Measurements from ENCODE around the gene MEF2A. TPM values are rescaled to one million over a fixed set of nuclear protein-coding genes. Genes with fewer than 3 reads are reported as not detected.
"Not testable (repeated sequence)": the region's sequence is repeated elsewhere in the genome, so short reads cannot be mapped to it uniquely, and the experiment has no call there.

The MEF2A gene
- polyA plus RNA-seq, 4 donors: 49.8 to 55.6 (median 52.1) TPM

GRCh38 chr15:99635794-99636193, 70.0 kb downstream of the MEF2A start:
- no peak for DNase-seq (ENCODE audit: low read depth in 4 of 4, low spot score in 2 of 4)

DNA sequence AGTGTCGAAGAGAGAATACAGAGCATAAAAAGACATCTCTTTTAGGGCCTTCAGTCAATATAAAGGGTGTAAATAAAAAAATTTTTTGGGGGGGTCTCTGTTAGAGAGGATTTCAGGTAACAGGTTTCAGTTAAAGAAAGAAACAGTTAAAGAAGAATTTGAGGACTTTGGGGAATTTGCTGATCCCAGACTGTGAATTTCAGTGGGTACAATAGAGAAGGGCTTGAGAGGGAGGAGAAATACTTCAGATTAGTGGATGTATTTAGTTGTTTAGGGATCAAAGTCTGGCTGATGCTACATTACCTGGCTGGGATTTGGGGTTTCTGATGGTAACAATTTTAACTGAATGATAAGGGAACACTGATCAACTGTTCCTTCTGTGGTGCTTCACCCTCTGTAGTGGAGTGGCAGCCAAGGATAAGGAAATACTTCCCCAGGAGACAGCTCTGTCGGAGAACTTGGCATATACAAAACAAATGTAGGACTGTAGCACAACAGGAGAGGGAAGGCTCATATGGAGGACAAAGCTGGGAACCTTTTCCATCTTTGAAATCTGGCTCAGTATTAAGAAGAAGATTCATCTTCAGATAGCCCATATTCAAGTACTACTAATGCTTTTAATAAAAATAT, 79.2 kb downstream of the MEF2A start:
- DNase-seq (ENCODE audit: low read depth in 4 of 4, low spot score in 2 of 4): no peak

DNA sequence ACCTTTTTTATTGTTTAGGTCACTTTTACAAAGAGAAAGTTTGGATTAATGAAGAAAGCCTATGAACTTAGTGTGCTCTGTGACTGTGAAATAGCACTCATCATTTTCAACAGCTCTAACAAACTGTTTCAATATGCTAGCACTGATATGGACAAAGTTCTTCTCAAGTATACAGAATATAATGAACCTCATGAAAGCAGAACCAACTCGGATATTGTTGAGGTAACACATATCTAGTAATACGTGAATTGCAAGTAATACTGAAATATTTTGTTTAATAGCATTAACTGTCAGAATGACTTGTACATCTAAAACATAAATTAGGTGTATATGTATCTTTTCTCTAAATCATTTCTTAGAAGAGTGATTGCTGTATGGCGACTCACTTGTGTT, 79.8 kb downstream of the MEF2A start:
- DNase-seq (ENCODE audit: low read depth in 4 of 4, low spot score in 2 of 4): no peak

DNA sequence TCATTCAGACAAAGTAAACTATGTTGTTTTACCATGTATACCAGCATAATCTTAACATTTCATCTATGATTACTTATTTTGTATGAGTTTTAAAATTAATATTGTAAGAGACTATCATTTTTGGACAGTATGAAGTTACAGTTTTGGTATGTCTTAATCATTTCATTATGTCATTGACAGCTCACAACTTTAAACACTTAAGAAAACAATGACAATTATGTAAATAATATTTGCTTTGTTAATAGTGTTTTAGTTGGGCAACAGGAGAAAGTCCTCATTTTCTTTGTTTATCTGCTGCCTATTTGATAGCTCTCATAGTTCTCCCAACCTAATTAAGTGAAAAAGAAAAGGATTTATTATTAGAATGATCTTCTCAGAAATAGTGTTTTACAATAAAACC, 80.2 kb downstream of the MEF2A start:
- DNase-seq (ENCODE audit: low read depth in 4 of 4, low spot score in 2 of 4): no peak

DNA sequence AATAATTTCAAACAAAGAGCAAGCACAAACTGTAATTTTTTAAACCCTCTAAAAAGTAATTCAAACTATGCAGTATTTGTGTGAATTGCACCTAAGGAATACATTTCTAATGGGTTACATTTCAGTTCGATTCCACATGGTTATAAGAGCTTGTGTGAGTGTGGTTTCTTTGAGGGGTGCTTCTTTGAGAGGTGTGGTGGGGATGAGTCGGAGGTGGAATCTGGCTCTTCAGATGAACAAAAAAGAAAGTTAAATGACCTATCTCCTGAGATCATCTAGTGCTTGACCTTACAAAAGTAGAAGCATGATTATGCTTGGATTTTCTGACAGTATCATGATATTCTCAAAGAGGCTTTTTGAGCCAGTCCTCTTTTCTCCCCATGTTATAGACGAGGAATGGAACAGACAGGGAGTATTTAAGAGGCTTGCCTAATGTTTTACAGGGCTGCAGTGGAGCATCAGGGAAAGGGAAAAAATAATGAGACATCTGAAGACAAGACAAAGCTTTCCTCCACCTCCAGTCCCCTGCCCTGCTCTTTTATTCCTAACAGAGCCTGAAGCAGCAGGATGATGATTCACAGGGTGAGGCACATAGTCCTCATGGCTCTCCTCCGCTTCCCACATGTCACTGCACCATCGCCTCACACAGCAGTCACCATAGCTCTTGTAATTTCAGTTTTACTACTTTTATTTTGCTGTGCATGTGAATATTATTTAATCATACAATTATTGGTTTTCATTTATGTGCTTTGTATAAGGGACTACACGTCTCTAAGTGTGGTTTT, 85.4 kb downstream of the MEF2A start:
- DNase-seq (ENCODE audit: low read depth in 4 of 4, low spot score in 2 of 4): no peak

GRCh38 chr15:99656205-99656604, 90.4 kb downstream of the MEF2A start:
- no peak for DNase-seq (ENCODE audit: low read depth in 4 of 4, low spot score in 2 of 4)

DNA sequence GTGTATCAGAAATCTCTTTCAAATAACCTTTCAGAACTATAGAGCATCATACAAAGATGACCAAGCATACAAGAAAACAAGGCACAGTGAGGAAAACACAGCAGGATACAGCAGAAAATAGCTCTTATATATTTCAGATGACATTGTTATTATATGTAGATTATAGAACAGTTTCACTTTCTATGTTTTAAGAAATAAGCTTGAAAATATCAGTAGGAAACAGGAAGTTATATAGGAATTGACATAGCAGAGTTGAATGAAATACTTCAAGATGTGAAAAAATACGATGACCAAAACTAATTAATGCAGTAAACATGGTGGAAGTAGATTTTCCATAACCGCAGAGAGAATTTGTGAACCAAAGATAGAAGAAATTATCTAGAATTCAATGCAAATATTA, 92.2 kb downstream of the MEF2A start:
- DNase-seq (ENCODE audit: low read depth in 4 of 4, low spot score in 2 of 4): no peak

DNA sequence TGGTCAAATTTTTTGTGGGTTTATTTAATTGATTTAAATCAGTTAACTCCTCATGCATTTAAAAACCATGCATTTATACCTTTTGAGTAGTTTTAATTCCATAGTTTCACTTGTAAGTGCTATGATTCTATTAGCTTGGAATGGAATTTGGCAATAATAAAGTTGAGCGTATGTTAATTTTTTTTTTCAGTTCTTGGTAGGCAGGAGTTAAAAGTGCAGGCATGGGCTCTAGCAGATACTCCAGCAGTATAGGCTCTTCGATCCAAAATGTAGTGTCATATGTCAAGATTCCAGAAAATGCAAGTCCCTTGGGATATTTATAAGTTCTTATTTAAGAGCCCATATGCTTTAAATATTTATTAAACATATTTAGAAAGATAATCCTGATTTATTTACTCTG, 97.1 kb downstream of the MEF2A start:
- no peak for DNase-seq (ENCODE audit: low read depth in 4 of 4, low spot score in 2 of 4)

DNA sequence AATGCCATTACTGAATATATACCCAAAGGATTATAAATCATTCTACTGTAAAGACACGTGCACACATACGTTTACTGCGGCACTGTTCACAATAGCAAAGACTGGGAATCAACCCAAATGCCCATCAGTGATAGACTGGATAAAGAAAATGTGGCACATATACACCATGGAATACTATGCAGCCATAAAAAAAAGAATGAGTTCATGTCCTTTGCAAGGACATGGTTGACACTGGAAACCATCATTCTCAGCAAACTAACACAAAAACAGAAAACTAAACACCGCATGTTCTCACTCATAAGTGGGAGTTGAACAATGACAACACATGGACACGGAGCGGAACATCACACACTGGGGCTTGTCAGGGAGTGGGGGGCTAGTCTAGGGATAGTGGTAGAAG, 100.3 kb downstream of the MEF2A start:
- not testable (repeated sequence) for DNase-seq (ENCODE audit: low read depth in 4 of 4, low spot score in 2 of 4)

DNA sequence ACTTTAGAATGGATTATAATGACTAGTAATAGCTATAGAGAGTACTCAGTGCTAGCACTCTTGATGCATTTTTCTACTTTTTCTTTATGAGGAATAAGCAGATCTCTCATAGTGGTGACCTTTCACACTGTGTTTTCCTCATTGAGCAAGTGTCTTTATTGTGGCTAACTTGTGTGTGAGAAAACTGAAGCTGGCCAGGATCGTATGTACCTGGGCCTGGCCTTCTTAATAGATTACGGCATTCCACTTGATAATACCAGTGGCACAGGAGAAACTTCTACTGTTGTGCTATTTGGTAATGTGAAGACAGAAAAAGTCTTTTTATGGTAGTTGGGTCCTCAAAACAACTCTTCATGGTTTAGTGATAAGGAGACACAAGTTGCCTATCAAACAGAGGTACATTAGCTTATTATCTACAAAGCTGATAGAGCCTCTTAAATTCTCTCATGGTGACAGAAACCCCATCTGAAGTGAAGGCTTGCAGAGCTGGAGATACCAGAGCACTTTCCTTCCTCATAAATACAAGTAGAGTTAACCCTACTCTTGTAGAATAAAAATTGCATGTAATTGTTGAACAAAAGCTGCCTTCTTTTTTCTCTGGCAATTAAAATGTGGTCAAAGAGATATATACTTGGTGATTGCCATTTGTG, 102.9 kb downstream of the MEF2A start:
- no peak for DNase-seq (ENCODE audit: low read depth in 4 of 4, low spot score in 2 of 4)

DNA sequence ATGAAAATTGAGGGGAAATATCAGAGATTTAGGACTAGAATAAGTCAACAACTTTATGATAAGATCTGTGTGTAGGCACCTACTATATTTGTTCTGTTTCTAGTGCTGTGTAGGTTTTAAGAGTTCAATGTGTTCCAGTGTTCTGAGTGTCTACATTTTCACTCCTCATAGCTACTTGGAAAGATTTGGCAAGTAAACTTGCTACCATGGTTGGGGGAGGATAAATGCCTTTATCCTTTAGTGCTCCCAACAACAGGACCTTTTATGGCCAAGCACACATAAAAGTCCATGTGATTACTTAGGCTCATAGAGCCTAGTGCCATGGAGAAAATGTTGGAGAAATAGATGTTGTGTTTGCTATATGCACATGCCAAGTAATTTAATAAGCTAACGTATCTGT, 103.5 kb downstream of the MEF2A start:
- no peak for DNase-seq (ENCODE audit: low read depth in 4 of 4, low spot score in 2 of 4)

GRCh38 chr15:99671926-99672635, 106.3 kb downstream of the MEF2A start:
- DNase-seq (ENCODE audit: low read depth in 4 of 4, low spot score in 2 of 4): no peak

- DNase-seq (ENCODE audit: low read depth in 4 of 4, low spot score in 2 of 4): no peak
These were observed 107.3 kb downstream of the MEF2A start for GRCh38 chr15:99673111-99673510.

- no peak for DNase-seq (ENCODE audit: low read depth in 4 of 4, low spot score in 2 of 4)
These were observed 108.5 kb downstream of the MEF2A start for GRCh38 chr15:99674279-99674678.

GRCh38 chr15:99677540-99678134, 111.9 kb downstream of the MEF2A start:
- DNase-seq (ENCODE audit: low read depth in 4 of 4, low spot score in 2 of 4): no peak

- no peak for DNase-seq (ENCODE audit: low read depth in 4 of 4, low spot score in 2 of 4)
These were observed 114.5 kb downstream of the MEF2A start for GRCh38 chr15:99680276-99680675.

GRCh38 chr15:99681990-99682389, 116.2 kb downstream of the MEF2A start:
- no peak for DNase-seq (ENCODE audit: low read depth in 4 of 4, low spot score in 2 of 4)

DNA sequence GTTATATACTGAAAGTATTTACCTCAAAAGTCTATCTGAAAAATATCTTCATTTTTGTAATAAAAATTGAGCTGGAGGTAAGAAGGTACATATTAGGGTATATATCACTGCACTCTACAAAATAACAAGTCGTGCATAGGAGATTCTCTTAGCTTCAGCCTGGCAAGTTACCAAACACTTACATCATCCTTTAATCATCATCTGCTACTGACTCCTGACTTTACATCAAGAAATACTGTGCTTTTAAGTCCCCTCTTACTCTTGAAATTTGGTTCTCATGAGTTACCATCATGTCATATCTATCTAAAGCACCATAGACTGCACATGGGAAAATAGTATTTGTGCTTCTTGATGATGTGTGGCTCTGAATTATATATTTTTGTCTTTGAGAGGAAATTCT, 116.7 kb downstream of the MEF2A start:
- DNase-seq (ENCODE audit: low read depth in 4 of 4, low spot score in 2 of 4): no peak

- DNase-seq (ENCODE audit: low read depth in 4 of 4, low spot score in 2 of 4): no peak
These were observed 117.4 kb downstream of the MEF2A start for GRCh38 chr15:99683000-99683670.

- DNase-seq (ENCODE audit: low read depth in 4 of 4, low spot score in 2 of 4): no peak
These were observed 120.5 kb downstream of the MEF2A start for GRCh38 chr15:99686290-99686689.

All from left renal cortex interstitium (tissue), 4 donors.